Cardiac atrium fibroblast (primary cell): ENCODE data around the gene ZNF296. TPM values are rescaled to one million over a fixed set of nuclear protein-coding genes. Genes with fewer than 3 reads are reported as not detected.

Experiments
- total RNA-seq: library from RNA; depleted of rRNA; stranded (reverse); fragments of >200 nt; gene quantifications from 2 replicates; pipeline ENCODE4 v1.2.3, GENCODE V29; 2015

Gene ZNF296
- total RNA-seq, result not detected in 2 replicates

GRCh38 chr19:45076029-45076850, at the start of gene ZNF296:
Gene ZNF296 (minus strand): TSS chr19:45076478. CDS start chr19:45076373, 105 bp downstream.

GRCh38 chr19:45092747-45093678, 16.7 kb upstream of the ZNF296 start, which contains the start of gene PPP1R37:
Gene PPP1R37 (plus strand): TSS chr19:45093179. CDS start chr19:45093326, 147 bp downstream.

GRCh38 chr19:45079063-45079910, 3.0 kb upstream of the ZNF296 start, which contains the start of gene GEMIN7:
Gene GEMIN7 (plus strand): TSS chr19:45079260. CDS start chr19:45090115, 10,855 bp downstream.

GRCh38 chr19:45038931-45039893, 37.1 kb downstream of the ZNF296 start, which contains the start of gene CLASRP:
Gene CLASRP (plus strand): TSS chr19:45039045. CDS start chr19:45040213, 1,168 bp downstream.

Other genes starting within 250 kb of the ZNF296 start
- 147 and 153 TPM in 2 replicates for gene NECTIN2, start 230.2 kb downstream of the ZNF296 start, total RNA-seq
- gene TOMM40, start 185.2 kb downstream of the ZNF296 start, total RNA-seq, result 57.8 and 68.2 TPM in 2 replicates
- gene APOE, start 170.7 kb downstream of the ZNF296 start, total RNA-seq, result 866 and 979 TPM in 2 replicates
- 14.9 and 38.3 TPM in 2 replicates for gene APOC1, start 161.9 kb downstream of the ZNF296 start, total RNA-seq
- gene APOC4, start 134.2 kb downstream of the ZNF296 start, total RNA-seq, result not detected in 2 replicates
- gene APOC2, start 130.4 kb downstream of the ZNF296 start, total RNA-seq, result not detected in 2 replicates
- 69.3 and 81.6 TPM in 2 replicates for gene CLPTM1, start 121.1 kb downstream of the ZNF296 start, total RNA-seq
- gene RELB, start 75.0 kb downstream of the ZNF296 start, total RNA-seq, result 7.0 and 16.4 TPM in 2 replicates
- gene CLASRP, start 37.4 kb downstream of the ZNF296 start, total RNA-seq, result 48.0 and 49.4 TPM in 2 replicates
- 37.7 and 40.5 TPM in 2 replicates for gene GEMIN7, start 2.8 kb upstream of the ZNF296 start, total RNA-seq
- gene PPP1R37, start 16.7 kb upstream of the ZNF296 start, total RNA-seq, result 22.4 and 23.3 TPM in 2 replicates
- gene NKPD1, start 84.5 kb upstream of the ZNF296 start, total RNA-seq, result not detected in 2 replicates
- gene TRAPPC6A, start 101.8 kb upstream of the ZNF296 start, total RNA-seq, result 13.0 and 17.2 TPM in 2 replicates
- gene BLOC1S3, start 102.3 kb upstream of the ZNF296 start, total RNA-seq, result 4.5 and 9.2 TPM in 2 replicates
- gene EXOC3L2, start 168.9 kb upstream of the ZNF296 start, total RNA-seq, result 0.18 and 1.1 TPM in 2 replicates
- 12.3 and 15.7 TPM in 2 replicates for gene MARK4, start 174.8 kb upstream of the ZNF296 start, total RNA-seq
- 1.8 TPM in 1 of 2 replicates, not detected in the other for gene CKM, start 246.4 kb upstream of the ZNF296 start, total RNA-seq